Colonic mucosa (tissue), 4 donors: Measurements from ENCODE around the gene RECK. TPM values are rescaled to one million over a fixed set of nuclear protein-coding genes. Genes with fewer than 3 reads are reported as not detected.

Source experiments
- DNase-seq: peaks from one replicate; pipeline ENCODE4 v3.0.0-alpha.2; 2020
- H3K27ac ChIP-seq: fragments of 200-600 bp; one replicate; pipeline ENCODE4 v1.8.0; 2021
- H3K27me3 ChIP-seq: fragments of 200-600 bp; one replicate; pipeline ENCODE4 v1.8.0; 2021
- H3K36me3 ChIP-seq: fragments of 200-600 bp; one replicate; pipeline ENCODE4 v1.8.0; 2021
- H3K4me1 ChIP-seq: fragments of 200-600 bp; one replicate; pipeline ENCODE4 v1.8.0; 2021; ENCODE audit warnings: mild to moderate bottlenecking
- H3K4me3 ChIP-seq: fragments of 200-600 bp; one replicate; pipeline ENCODE4 v1.8.0; 2021
- H3K9ac ChIP-seq, 2 donors: one replicate each; pipeline ENCODE4 v1.7.0; 2013; ENCODE audit warnings: control low read depth in 2 of 2, low read depth in 2 of 2, low read length in 2 of 2
- H3K9me3 ChIP-seq: fragments of 200-600 bp; one replicate; pipeline ENCODE4 v1.8.0; 2021
- CTCF ChIP-seq: fragments of 200-600 bp; IDR thresholded peaks from one replicate; pipeline ENCODE4 v1.8.0; 2022; ENCODE audit warnings: antibody characterized with exemption, mild to moderate bottlenecking
- intact Hi-C: fragments of 100-400 bp; cut with DNase I; formaldehyde crosslinking; loops from one replicate; pipeline ENCODE4 v1.14.1; 2022
- total RNA-seq, 2 donors: library from RNA; stranded (reverse); fragmentation: NEBNext Ultra II Directional in 1 of 2; extraction: Animal tissue kit (Norgen Biotek cat#: 25700) in 1 of 2; gene quantifications; one replicate each; pipeline ENCODE4 v1.2.1, GENCODE V29; 2021
- donor health status: healthy.
- donor health status: DM: no; HTN: no; CAD: no.
- donor health status: DM: no; HTN: no; CAD: no.

Gene RECK
- total RNA-seq, 2 donors from 2014 or later, result 1.6 to 4.5 TPM

- intact Hi-C loops, result no loop called here
- no peak for TF ChIP-seq CTCF
- Histone ChIP-seq H3K4me3 (no peak overlapping the region), H3K9ac (no peak overlapping the region), H3K27me3 (no peaks in the 10 kb centered on the region), H3K36me3 (no peaks in the 10 kb centered on the region), H3K4me1 (no peaks in the 10 kb centered on the region), H3K9me3 (no peaks in the 10 kb centered on the region), H3K27ac (no peak overlapping the region)
- no peak for DNase-seq
Observed at GRCh38 chr9:36116593-36116992, 79.9 kb downstream of the RECK start.

- no peak overlapping the region for H3K4me3 ChIP-seq
- DNase-seq, result no peak
- intact Hi-C loops, result no loop called here
- H3K27ac ChIP-seq, result no peak overlapping the region
- no peaks in the 10 kb centered on the region for H3K36me3 ChIP-seq
- no peak for TF ChIP-seq CTCF
- no peaks in the 10 kb centered on the region for H3K9me3 ChIP-seq
- no peaks in the 10 kb centered on the region for H3K4me1 ChIP-seq
- no peak overlapping the region for H3K9ac ChIP-seq
- no peaks in the 10 kb centered on the region for H3K27me3 ChIP-seq
Observed at GRCh38 chr9:36118201-36118600, 81.5 kb downstream of the RECK start.

- H3K27me3 ChIP-seq, result no peaks in the 10 kb centered on the region
- H3K9ac ChIP-seq, result no peak overlapping the region
- H3K36me3 ChIP-seq, result no peaks in the 10 kb centered on the region
- H3K27ac ChIP-seq, result no peak overlapping the region
- no peaks in the 10 kb centered on the region for H3K9me3 ChIP-seq
- DNase-seq, result no peak
- intact Hi-C loops, result no loop called here
- no peak for TF ChIP-seq CTCF
- H3K4me3 ChIP-seq, result no peak overlapping the region
- H3K4me1 ChIP-seq, result no peaks in the 10 kb centered on the region
Observed at GRCh38 chr9:36118706-36119105, 82.0 kb downstream of the RECK start.

- Histone ChIP-seq H3K27me3 (no peaks in the 10 kb centered on the region), H3K9ac (no peak overlapping the region), H3K4me1 (no peaks in the 10 kb centered on the region), H3K27ac (no peak overlapping the region), H3K36me3 (no peaks in the 10 kb centered on the region), H3K9me3 (no peaks in the 10 kb centered on the region), H3K4me3 (no peak overlapping the region)
- no peak for TF ChIP-seq CTCF
- DNase-seq, result no peak
- intact Hi-C loops, result no loop called here
Observed at GRCh38 chr9:36119476-36119875, 82.8 kb downstream of the RECK start.

- peaks cover 7% of the 10 kb centered on the region for H3K4me1 ChIP-seq
- no peak for DNase-seq
- no peaks in the 10 kb centered on the region for H3K27me3 ChIP-seq
- H3K27ac ChIP-seq, result no peak overlapping the region
- H3K36me3 ChIP-seq, result no peaks in the 10 kb centered on the region
- no peak for TF ChIP-seq CTCF
- intact Hi-C loops, result no loop called here
- no peak overlapping the region for H3K4me3 ChIP-seq
- no peak overlapping the region for H3K9ac ChIP-seq
- no peaks in the 10 kb centered on the region for H3K9me3 ChIP-seq
Observed at GRCh38 chr9:36120705-36121104, 84.0 kb downstream of the RECK start.

GRCh38 chr9:36121971-36122370, 85.3 kb downstream of the RECK start:
- Histone ChIP-seq H3K4me1 (peaks cover 15% of the 10 kb centered on the region), H3K4me3 (no peak overlapping the region), H3K27ac (no peak overlapping the region), H3K36me3 (no peaks in the 10 kb centered on the region), H3K9me3 (no peaks in the 10 kb centered on the region), H3K27me3 (no peaks in the 10 kb centered on the region), H3K9ac (no peak overlapping the region)
- intact Hi-C loops, result no loop called here
- no peak for DNase-seq
- no peak for TF ChIP-seq CTCF
